Activated T-helper 2 cell treated with anti-CD3 and anti-CD28 coated beads, Interferon-gamma antibody, Interleukin-2, Interleukin-4, amounts not matched to agents 10 μg/mL and 5 μg/mL and 100 μg/mL, durations not matched to agents 14 hours and 24 hours and 36 hours (primary cell): ENCODE data around the gene LSM12. TPM values are rescaled to one million over a fixed set of nuclear protein-coding genes. Genes with fewer than 3 reads are reported as not detected.
"Not testable (repeated sequence)": the region's sequence is repeated elsewhere in the genome, so short reads cannot be mapped to it uniquely, and the experiment has no call there.

Experiments
- DNase-seq: peaks from one replicate; pipeline ENCODE4 v3.0.0; 2021; ENCODE audit warnings: low spot score
- H3K27ac Mint-ChIP-seq: one replicate; pipeline ENCODE4 v1.8.0; 2021; ENCODE audit warnings: mixed read lengths
- H3K27me3 Mint-ChIP-seq: one replicate; pipeline ENCODE4 v1.8.0; 2021; ENCODE audit warnings: low read depth, mixed read lengths
- H3K36me3 Mint-ChIP-seq: one replicate; pipeline ENCODE4 v1.8.0; 2021; ENCODE audit warnings: low read depth, mixed read lengths
- H3K4me1 Mint-ChIP-seq: one replicate; pipeline ENCODE4 v1.8.0; 2021; ENCODE audit warnings: low read depth, mixed read lengths
- H3K4me3 Mint-ChIP-seq: one replicate; pipeline ENCODE4 v1.8.0; 2021; ENCODE audit warnings: low read depth, mild to moderate bottlenecking, moderate library complexity, mixed read lengths
- H3K9me3 Mint-ChIP-seq: one replicate; pipeline ENCODE4 v1.8.0; 2021; ENCODE audit warnings: mixed read lengths
- intact Hi-C: fragments of 100-400 bp; cut with micrococcal nuclease; formaldehyde crosslinking; loops from one replicate; pipeline ENCODE4 v1.15.1; 2023
- total RNA-seq: library from RNA; stranded (reverse); gene quantifications from 2 replicates; pipeline ENCODE4 v1.2.3, GENCODE V29; 2022

Gene LSM12
- total RNA-seq, 1 donor from 2014 or later: 88.4 TPM

DNA sequence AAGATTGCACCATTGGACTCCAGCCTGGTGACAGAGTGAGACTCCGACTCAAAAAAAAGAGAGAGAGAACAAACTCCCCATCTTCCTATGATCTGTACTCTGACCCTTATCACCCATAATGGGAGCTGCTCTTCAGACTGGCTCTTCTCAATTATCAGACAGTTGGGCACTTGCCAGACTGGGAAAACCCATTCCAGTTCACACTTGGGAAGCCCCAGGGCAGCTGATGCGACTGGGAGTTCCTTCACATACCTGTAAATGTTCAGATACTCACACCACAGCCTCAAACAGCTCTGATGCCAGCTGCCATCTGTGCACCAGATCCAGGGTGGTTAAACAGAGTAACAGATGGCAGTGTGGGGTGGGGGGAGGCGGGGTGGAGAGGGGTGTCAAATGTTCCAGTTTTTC is 27.9 kb downstream of the LSM12 start:
- Mint-ChIP-seq H3K36me3 (peaks cover 59% of the 10 kb centered on the region), H3K9me3 (no peaks in the 10 kb centered on the region), H3K4me3 (no peak overlapping the region), H3K27me3 (no peaks in the 10 kb centered on the region), H3K4me1 (peaks cover 13% of the 10 kb centered on the region), H3K27ac (no peak overlapping the region)
- no peak for DNase-seq
- intact Hi-C loops: no loop called here

DNA sequence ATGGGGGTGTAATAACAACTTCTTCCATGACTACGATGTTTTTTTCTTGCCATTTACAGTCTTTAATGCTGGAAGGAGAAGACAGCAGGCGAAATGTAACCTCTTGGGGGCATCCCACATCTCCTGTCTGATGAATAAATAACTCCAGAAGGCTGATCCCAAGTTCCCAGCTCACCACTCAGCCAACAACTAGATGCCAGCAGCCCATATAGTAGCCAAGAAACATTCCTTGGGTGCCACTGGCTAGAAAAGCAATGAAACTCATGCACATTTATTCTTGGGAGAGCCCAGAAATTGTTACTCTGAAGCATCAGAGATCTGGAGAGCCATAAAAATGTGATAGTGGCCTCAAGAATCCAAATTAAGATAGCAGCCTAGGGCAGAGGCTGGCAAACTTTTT is 29.0 kb downstream of the LSM12 start:
- Mint-ChIP-seq H3K9me3 (no peaks in the 10 kb centered on the region), H3K4me1 (peaks cover 13% of the 10 kb centered on the region), H3K27me3 (no peaks in the 10 kb centered on the region), H3K27ac (no peak overlapping the region), H3K4me3 (no peak overlapping the region), H3K36me3 (peaks cover 61% of the 10 kb centered on the region)
- DNase-seq: no peak
- intact Hi-C loops: no loop called here

- H3K27ac Mint-ChIP-seq, H3K4me3 Mint-ChIP-seq, intact Hi-C loops, H3K9me3 Mint-ChIP-seq, H3K27me3 Mint-ChIP-seq, H3K4me1 Mint-ChIP-seq, DNase-seq: not testable (repeated sequence)
- H3K36me3 Mint-ChIP-seq: peaks cover 68% of the 10 kb centered on the region
Measured at GRCh38 chr17:44034688-44035087, 31.8 kb downstream of the LSM12 start.

GRCh38 chr17:44033861-44034408 is 32.5 kb downstream of the LSM12 start:
- H3K27me3 Mint-ChIP-seq: no peaks in the 10 kb centered on the region
- H3K27ac Mint-ChIP-seq: peak overlapping the region; percentile 61
- H3K36me3 Mint-ChIP-seq: peaks cover 68% of the 10 kb centered on the region
- no peaks in the 10 kb centered on the region for H3K9me3 Mint-ChIP-seq
- peaks cover 14% of the 10 kb centered on the region for H3K4me1 Mint-ChIP-seq
- no peak overlapping the region for H3K4me3 Mint-ChIP-seq
- intact Hi-C loops: no loop called here
- DNase-seq: no peak

DNA sequence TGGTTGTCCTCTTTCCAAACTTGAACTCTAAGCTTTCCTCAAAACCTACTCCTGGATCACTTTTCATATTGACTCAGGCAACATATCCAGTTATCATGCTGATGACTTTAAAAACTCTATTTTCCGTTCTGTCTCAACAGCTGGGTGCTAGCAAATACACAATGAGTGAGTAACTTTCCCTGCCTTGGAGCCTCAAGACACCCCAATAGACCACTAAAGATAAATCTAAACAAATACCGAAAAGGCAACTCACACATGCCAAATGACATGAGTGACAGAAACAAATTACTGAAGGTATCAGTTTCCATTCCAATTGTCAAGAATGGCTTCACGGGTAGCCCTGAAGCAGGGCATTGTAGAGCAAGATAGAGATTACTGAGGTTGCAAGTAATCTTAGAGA is 36.0 kb downstream of the LSM12 start:
- no peak overlapping the region for H3K27ac Mint-ChIP-seq
- DNase-seq: no peak
- no peaks in the 10 kb centered on the region for H3K9me3 Mint-ChIP-seq
- peaks cover 42% of the 10 kb centered on the region for H3K36me3 Mint-ChIP-seq
- H3K27me3 Mint-ChIP-seq: no peaks in the 10 kb centered on the region
- no peak overlapping the region for H3K4me3 Mint-ChIP-seq
- intact Hi-C loops: no loop called here
- peaks cover 14% of the 10 kb centered on the region for H3K4me1 Mint-ChIP-seq

DNA sequence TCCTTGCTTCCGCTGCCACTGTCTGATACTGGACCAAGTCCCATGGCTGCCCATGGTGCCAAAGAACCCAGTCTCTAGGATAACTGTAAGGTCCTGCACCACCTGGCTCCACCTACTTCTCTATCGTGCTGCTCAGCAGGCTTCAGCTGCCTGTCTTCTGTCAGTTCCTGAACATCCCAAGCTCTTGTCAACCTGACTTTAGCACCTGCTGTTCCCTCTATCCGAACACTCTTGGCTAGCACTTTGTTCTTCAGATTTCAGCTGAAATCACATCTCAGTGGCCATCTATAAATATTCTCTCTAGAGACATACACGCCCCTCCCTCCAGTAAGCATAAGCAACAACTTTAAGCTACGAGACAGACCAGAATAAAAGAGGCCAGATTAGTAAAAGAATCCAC is 36.7 kb downstream of the LSM12 start:
- H3K36me3 Mint-ChIP-seq: peaks cover 42% of the 10 kb centered on the region
- intact Hi-C loops: no loop called here
- H3K9me3 Mint-ChIP-seq: no peaks in the 10 kb centered on the region
- no peak for DNase-seq
- H3K27ac Mint-ChIP-seq: no peak overlapping the region
- peaks cover 14% of the 10 kb centered on the region for H3K4me1 Mint-ChIP-seq
- H3K4me3 Mint-ChIP-seq: no peak overlapping the region
- no peaks in the 10 kb centered on the region for H3K27me3 Mint-ChIP-seq

- Mint-ChIP-seq H3K4me1 (peaks cover 10% of the 10 kb centered on the region), H3K36me3 (peaks cover 14% of the 10 kb centered on the region), H3K4me3 (no peak overlapping the region), H3K9me3 (no peaks in the 10 kb centered on the region), H3K27ac (no peak overlapping the region), H3K27me3 (no peaks in the 10 kb centered on the region)
- intact Hi-C loops: no loop called here
- DNase-seq: no peak
Measured at GRCh38 chr17:44024853-44025252, 41.6 kb downstream of the LSM12 start.

GRCh38 chr17:44024271-44024663 is 42.2 kb downstream of the LSM12 start:
- intact Hi-C loops: no loop called here
- no peaks in the 10 kb centered on the region for H3K9me3 Mint-ChIP-seq
- no peak overlapping the region for H3K27ac Mint-ChIP-seq
- DNase-seq: no peak
- H3K4me3 Mint-ChIP-seq: no peak overlapping the region
- H3K4me1 Mint-ChIP-seq: peaks cover 4% of the 10 kb centered on the region
- peaks cover 14% of the 10 kb centered on the region for H3K36me3 Mint-ChIP-seq
- H3K27me3 Mint-ChIP-seq: no peaks in the 10 kb centered on the region

- Mint-ChIP-seq H3K4me1 (no peaks in the 10 kb centered on the region), H3K4me3 (no peak overlapping the region), H3K27ac (no peak overlapping the region), H3K36me3 (peaks cover 9% of the 10 kb centered on the region), H3K9me3 (no peaks in the 10 kb centered on the region), H3K27me3 (no peaks in the 10 kb centered on the region)
- no peak for DNase-seq
- intact Hi-C loops: no loop called here
Measured at GRCh38 chr17:44023545-44024270, 42.8 kb downstream of the LSM12 start.

DNA sequence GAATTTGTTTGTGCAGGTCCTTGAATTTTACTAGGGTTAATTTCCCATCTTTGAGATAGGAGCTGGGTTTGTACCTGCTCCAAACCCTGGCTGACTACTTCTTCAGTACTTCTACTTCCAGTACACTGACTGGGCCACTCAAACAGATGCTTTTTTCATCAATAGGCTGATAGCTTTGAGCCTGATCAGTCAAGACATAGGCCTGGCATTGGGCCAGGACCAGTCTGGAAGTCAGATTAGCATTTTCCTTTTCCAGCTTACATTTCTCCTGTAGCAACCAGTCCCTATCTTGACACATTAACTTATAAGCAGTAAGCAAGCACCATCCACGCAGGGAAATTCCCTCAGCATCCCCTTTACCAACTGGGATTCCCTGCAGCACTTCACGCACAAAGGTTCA is 44.2 kb downstream of the LSM12 start:
- Mint-ChIP-seq H3K27ac (no peak overlapping the region), H3K4me1 (no peaks in the 10 kb centered on the region), H3K9me3 (no peaks in the 10 kb centered on the region), H3K4me3 (no peak overlapping the region), H3K36me3 (peaks cover 9% of the 10 kb centered on the region), H3K27me3 (no peaks in the 10 kb centered on the region)
- intact Hi-C loops: no loop called here
- no peak for DNase-seq

DNA sequence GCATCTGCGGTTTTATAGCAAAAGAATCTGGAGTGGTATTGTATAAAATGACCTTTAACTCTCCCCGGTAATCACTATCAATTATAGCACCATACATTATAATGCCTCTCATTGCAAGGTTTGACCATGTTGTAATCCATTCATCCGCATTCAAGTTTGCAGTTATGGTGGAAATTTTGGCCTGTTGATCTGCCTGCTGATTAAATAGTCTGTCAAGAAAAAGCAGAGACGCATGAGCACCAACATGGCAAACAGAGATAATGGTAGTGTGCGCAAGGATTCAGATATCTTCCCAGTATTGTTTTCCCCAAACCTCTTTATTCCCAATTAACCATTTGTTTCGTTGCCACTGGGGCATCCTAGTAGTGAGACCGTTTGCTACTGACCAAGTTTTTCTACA is 45.2 kb downstream of the LSM12 start:
- H3K27ac Mint-ChIP-seq, H3K27me3 Mint-ChIP-seq, H3K4me1 Mint-ChIP-seq, H3K36me3 Mint-ChIP-seq, H3K4me3 Mint-ChIP-seq, H3K9me3 Mint-ChIP-seq, intact Hi-C loops, DNase-seq: not testable (repeated sequence)

DNA sequence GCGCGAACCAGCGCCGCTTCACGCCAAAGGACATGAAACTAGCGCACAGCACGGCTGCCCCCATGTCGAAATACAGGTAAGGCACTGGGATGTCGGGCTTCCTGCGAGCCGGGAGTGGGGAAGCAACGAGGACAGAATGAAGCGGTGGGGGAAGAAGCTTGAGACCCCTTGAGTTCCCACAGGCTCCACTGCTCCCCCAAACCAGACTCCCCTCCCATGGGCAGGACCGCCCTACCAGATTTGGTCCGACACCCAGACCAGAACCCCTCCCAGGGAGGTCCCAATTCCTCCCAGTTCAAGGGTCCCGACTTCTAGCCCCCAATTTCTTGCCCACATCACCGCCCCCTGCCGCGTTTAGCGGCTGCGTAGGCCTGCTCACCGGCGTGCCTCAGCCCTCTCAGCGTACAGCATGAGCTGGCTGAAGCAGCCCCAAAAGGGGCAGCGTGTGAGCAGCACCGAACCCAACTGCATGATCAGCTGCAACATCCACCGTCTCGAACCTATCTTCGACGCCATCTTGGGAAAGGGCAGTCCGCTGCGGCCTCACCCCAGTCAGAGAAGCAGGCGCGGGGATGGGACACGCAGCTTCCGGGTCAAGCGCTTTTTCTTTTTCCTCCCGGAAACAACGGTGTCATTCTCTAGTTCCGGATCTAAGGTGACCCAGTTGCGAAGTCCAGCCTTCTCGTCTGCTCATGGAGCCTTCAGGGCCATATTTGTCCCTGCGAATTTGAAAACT is 51.9 kb downstream of the LSM12 start, which contains the start of gene TMEM101:
TMEM101 (minus strand) TSS at position 527 of the 736 bp plus-strand sequence; CDS start at position 516, 11 bp downstream.
- H3K27me3 Mint-ChIP-seq: no peaks in the 10 kb centered on the region
- peaks cover 13% of the 10 kb centered on the region for H3K36me3 Mint-ChIP-seq
- H3K4me3 Mint-ChIP-seq: peak within 1 kb of the TSS; percentile 98
- peak within 1 kb of the TSS; percentile 93 for H3K27ac Mint-ChIP-seq
- intact Hi-C loops: loop anchor here (1.0 kb wide), 1 partner anchor 8 kb away; no protein-coding TSS in a partner anchor
- peaks cover 11% of the 10 kb centered on the region for H3K4me1 Mint-ChIP-seq
- H3K9me3 Mint-ChIP-seq: no peaks in the 10 kb centered on the region
- peak; percentile 82 for DNase-seq

GRCh38 chr17:44014133-44014436 is 52.4 kb downstream of the LSM12 start:
- Mint-ChIP-seq H3K4me1 (peaks cover 11% of the 10 kb centered on the region), H3K9me3 (no peaks in the 10 kb centered on the region), H3K27ac (peak overlapping the region; percentile 93), H3K36me3 (peaks cover 18% of the 10 kb centered on the region), H3K27me3 (no peaks in the 10 kb centered on the region), H3K4me3 (peak overlapping the region; percentile 98)
- intact Hi-C loops: loop anchor here (1.0 kb wide), 1 partner anchor 8 kb away; no protein-coding TSS in a partner anchor
- DNase-seq: no peak
